Measurements from ENCODE around the gene VEGFA.

The VEGFA gene

GRCh38 chr6:43809417-43810305 lies 39.6 kb downstream of the VEGFA start:
- no peak overlapping the region for H3K4me3 ChIP-seq (replicated peaks; ENCODE audit: insufficient read depth, low read length)
- no peak for DNase-seq (ENCODE audit: low read depth in 1 of 2, low spot score in 1 of 2)
- TF ChIP-seq GABPA (IDR thresholded peaks at IDR 0.05; ENCODE audit: low read depth) (no peak), SPI1 (IDR thresholded peaks at IDR 0.05; ENCODE audit: borderline replicate concordance, low read depth) (no peak), POLR2AphosphoS5 (IDR thresholded peaks at IDR 0.05; ENCODE audit: low read depth) (no peak), REST (IDR thresholded peaks at IDR 0.05; ENCODE audit: insufficient replicate concordance, low read depth) (no peak), CTCF (IDR thresholded peaks at IDR 0.05; ENCODE audit: insufficient read depth, low read length) (no peak)
- H3K27ac ChIP-seq (replicated peaks), result no peak overlapping the region
- H3K27me3 ChIP-seq (ENCODE audit: insufficient read depth, poor library complexity, severe bottlenecking), result no peaks in the 10 kb centered on the region

GRCh38 chr6:43810965-43811732 lies 41.1 kb downstream of the VEGFA start:
- DNase-seq (ENCODE audit: low read depth in 1 of 2, low spot score in 1 of 2), result no peak
- H3K27ac ChIP-seq (replicated peaks), result no peak overlapping the region
- no peaks in the 10 kb centered on the region for H3K27me3 ChIP-seq (ENCODE audit: insufficient read depth, poor library complexity, severe bottlenecking)
- H3K4me3 ChIP-seq (replicated peaks; ENCODE audit: insufficient read depth, low read length), result no peak overlapping the region
- TF ChIP-seq POLR2AphosphoS5 (IDR thresholded peaks at IDR 0.05; ENCODE audit: low read depth), result no peak
- no peak for TF ChIP-seq GABPA (IDR thresholded peaks at IDR 0.05; ENCODE audit: low read depth)
- TF ChIP-seq CTCF (IDR thresholded peaks at IDR 0.05; ENCODE audit: insufficient read depth, low read length), result no peak
- TF ChIP-seq REST (IDR thresholded peaks at IDR 0.05; ENCODE audit: insufficient replicate concordance, low read depth), result no peak
- TF ChIP-seq SPI1 (IDR thresholded peaks at IDR 0.05; ENCODE audit: borderline replicate concordance, low read depth), result no peak

GRCh38 chr6:43811733-43812099 lies 41.7 kb downstream of the VEGFA start:
- Histone ChIP-seq H3K4me3 (replicated peaks; ENCODE audit: insufficient read depth, low read length) (no peak overlapping the region), H3K27ac (replicated peaks) (no peak overlapping the region), H3K27me3 (ENCODE audit: insufficient read depth, poor library complexity, severe bottlenecking) (no peaks in the 10 kb centered on the region)
- DNase-seq (ENCODE audit: low read depth in 1 of 2, low spot score in 1 of 2), result no peak
- TF ChIP-seq SPI1 (IDR thresholded peaks at IDR 0.05; ENCODE audit: borderline replicate concordance, low read depth) (no peak), GABPA (IDR thresholded peaks at IDR 0.05; ENCODE audit: low read depth) (no peak), POLR2AphosphoS5 (IDR thresholded peaks at IDR 0.05; ENCODE audit: low read depth) (no peak), CTCF (IDR thresholded peaks at IDR 0.05; ENCODE audit: insufficient read depth, low read length) (no peak), REST (IDR thresholded peaks at IDR 0.05; ENCODE audit: insufficient replicate concordance, low read depth) (no peak)

All from HL-60 (cell line).